ENCODE measurements around the gene LTO1.
A peak's percentile ranks its signal among the peaks of the same experiment; 100 is the strongest.

LTO1 gene

DNA sequence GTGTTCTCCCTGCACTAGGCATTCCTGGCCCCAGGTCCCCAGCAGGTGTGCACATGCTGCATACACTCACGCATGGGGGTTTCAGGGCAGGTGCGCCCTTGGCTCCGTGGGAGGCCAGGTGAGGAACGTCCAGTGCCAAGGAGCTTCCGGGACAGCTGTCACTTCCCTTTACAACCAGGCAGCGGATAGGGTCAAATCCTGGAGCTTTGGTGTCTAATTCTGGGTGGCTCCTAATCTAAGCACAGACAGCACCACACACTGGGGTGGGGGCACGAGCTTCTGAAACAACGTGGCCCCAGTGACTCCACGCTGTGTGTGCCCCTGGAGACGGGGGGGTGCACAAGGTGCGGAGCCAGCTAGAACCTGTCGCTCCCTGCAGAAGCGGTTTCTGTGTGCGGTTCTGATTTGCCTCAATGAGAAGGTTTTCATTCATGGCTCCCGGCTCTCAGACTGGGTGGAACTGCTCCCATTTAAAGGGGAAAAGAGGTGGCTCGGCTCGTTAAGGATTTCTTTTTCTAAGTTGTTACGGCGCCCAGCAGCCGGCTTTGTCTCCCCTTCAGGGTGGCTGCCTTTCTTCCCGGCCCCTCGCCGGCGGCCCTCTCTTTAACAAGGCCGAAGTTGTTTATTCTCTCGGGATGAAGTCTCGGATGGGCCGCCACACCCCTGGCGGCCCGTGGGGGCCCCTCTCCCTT is 29.2 kb downstream of the LTO1 start:
- no peak for TF ChIP-seq POLR2A (IDR thresholded peaks at IDR 0.05; ENCODE audit: low read depth, low read length)
- DNase-seq (ENCODE audit: insufficient read length, low spot score) (no peak), FAIRE-seq (no peak)

- no peak for DNase-seq (ENCODE audit: insufficient read length, low spot score)
- no peak for FAIRE-seq
- TF ChIP-seq POLR2A (IDR thresholded peaks at IDR 0.05; ENCODE audit: low read depth, low read length), result no peak
Observed at GRCh38 chr11:69644962-69645675, 30.0 kb downstream of the LTO1 start.

GRCh38 chr11:69644071-69644961 is 30.8 kb downstream of the LTO1 start:
- peak; percentile 16; the same call in 1 of the 2 replicates for TF ChIP-seq POLR2A (IDR thresholded peaks at IDR 0.05; ENCODE audit: low read depth, low read length)
- peak; percentile 63 for DNase-seq (ENCODE audit: insufficient read length, low spot score)
- FAIRE-seq, result no peak

DNA sequence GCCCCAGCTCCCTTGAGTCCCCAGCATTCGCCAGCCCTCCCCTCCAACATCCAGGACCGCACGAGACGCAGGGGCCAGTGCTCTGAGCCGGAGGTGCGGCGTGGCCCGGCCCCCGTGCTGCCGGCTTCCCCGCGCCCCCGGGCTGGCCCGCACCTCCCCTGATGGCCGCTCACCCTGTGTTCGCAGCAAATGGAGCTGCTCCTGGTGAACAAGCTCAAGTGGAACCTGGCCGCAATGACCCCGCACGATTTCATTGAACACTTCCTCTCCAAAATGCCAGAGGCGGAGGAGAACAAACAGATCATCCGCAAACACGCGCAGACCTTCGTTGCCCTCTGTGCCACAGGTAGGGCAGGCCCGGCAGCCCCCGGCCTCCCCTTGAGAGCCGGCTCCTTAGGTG is 31.5 kb downstream of the LTO1 start:
- FAIRE-seq, result no peak

GRCh38 chr11:69642913-69643632 is 32.1 kb downstream of the LTO1 start:
- DNase-seq (ENCODE audit: insufficient read length, low spot score) (peak; percentile 53), FAIRE-seq (no peak)
- TF ChIP-seq POLR2A (IDR thresholded peaks at IDR 0.05; ENCODE audit: low read depth, low read length), result 0 out of 2 replicates have a peak, but pooled peaks have one; percentile 9

More for the DNA sequence above, 31.5 kb downstream of the LTO1 start:
- no peak for TF ChIP-seq POLR2A (IDR thresholded peaks at IDR 0.05; ENCODE audit: low read depth, low read length)
- DNase-seq (ENCODE audit: insufficient read length, low spot score), result no peak

GRCh38 chr11:69642549-69642912 is 32.6 kb downstream of the LTO1 start:
- no peak for DNase-seq (ENCODE audit: insufficient read length, low spot score)
- FAIRE-seq, result no peak
- no peak for TF ChIP-seq POLR2A (IDR thresholded peaks at IDR 0.05; ENCODE audit: low read depth, low read length)

- FAIRE-seq (no peak), DNase-seq (ENCODE audit: insufficient read length, low spot score) (no peak)
- TF ChIP-seq POLR2A (IDR thresholded peaks at IDR 0.05; ENCODE audit: low read depth, low read length), result no peak
Observed at GRCh38 chr11:69641681-69642548, 33.2 kb downstream of the LTO1 start.

DNA sequence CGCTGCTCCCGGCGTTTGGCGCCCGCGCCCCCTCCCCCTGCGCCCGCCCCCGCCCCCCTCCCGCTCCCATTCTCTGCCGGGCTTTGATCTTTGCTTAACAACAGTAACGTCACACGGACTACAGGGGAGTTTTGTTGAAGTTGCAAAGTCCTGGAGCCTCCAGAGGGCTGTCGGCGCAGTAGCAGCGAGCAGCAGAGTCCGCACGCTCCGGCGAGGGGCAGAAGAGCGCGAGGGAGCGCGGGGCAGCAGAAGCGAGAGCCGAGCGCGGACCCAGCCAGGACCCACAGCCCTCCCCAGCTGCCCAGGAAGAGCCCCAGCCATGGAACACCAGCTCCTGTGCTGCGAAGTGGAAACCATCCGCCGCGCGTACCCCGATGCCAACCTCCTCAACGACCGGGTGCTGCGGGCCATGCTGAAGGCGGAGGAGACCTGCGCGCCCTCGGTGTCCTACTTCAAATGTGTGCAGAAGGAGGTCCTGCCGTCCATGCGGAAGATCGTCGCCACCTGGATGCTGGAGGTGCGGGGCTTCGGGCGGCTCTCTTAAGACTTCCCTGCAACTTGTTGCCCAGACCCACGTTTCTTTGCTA is 34.1 kb downstream of the LTO1 start, which contains the start of gene CCND1:
CCND1 (plus strand) TSS at position 162 of the 587 bp plus-strand sequence; CDS start at position 320, 158 bp downstream.
- TF ChIP-seq POLR2A (IDR thresholded peaks at IDR 0.05; ENCODE audit: low read depth, low read length), result peak; percentile 99
- FAIRE-seq (no peak), DNase-seq (ENCODE audit: insufficient read length, low spot score) (peak; percentile 69)

DNA sequence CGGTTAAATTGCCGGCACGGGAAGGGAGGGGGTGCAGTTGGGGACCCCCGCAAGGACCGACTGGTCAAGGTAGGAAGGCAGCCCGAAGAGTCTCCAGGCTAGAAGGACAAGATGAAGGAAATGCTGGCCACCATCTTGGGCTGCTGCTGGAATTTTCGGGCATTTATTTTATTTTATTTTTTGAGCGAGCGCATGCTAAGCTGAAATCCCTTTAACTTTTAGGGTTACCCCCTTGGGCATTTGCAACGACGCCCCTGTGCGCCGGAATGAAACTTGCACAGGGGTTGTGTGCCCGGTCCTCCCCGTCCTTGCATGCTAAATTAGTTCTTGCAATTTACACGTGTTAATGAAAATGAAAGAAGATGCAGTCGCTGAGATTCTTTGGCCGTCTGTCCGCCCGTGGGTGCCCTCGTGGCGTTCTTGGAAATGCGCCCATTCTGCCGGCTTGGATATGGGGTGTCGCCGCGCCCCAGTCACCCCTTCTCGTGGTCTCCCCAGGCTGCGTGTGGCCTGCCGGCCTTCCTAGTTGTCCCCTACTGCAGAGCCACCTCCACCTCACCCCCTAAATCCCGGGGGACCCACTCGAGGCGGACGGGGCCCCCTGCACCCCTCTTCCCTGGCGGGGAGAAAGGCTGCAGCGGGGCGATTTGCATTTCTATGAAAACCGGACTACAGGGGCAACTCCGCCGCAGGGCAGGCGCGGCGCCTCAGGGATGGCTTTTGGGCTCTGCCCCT is 34.7 kb downstream of the LTO1 start:
- no peak for TF ChIP-seq POLR2A (IDR thresholded peaks at IDR 0.05; ENCODE audit: low read depth, low read length)
- FAIRE-seq (no peak), DNase-seq (ENCODE audit: insufficient read length, low spot score) (no peak)

- DNase-seq (ENCODE audit: insufficient read length, low spot score), result no peak
- no peak for TF ChIP-seq POLR2A (IDR thresholded peaks at IDR 0.05; ENCODE audit: low read depth, low read length)
- no peak for FAIRE-seq
Observed at GRCh38 chr11:69639831-69640230, 35.3 kb downstream of the LTO1 start.

GRCh38 chr11:69638941-69639681 is 36.0 kb downstream of the LTO1 start:
- no peak for FAIRE-seq

More at GRCh38 chr11:69638941-69639681, 36.0 kb downstream of the LTO1 start:
- TF ChIP-seq POLR2A (IDR thresholded peaks at IDR 0.05; ENCODE audit: low read depth, low read length), result peak; percentile 49; the same call in 1 of the 2 replicates
- peak; percentile 94 for DNase-seq (ENCODE audit: insufficient read length, low spot score)

Data from H54 (cell line).